Mammary epithelial cell (primary cell): ENCODE results near the gene ABI3.

Source experiments
- EZH2 ChIP-seq: IDR thresholded peaks from 2 replicates; pipeline ENCODE4 v1.6.1; 2012; ENCODE audit warnings: low read length, inconsistent platforms, borderline replicate concordance
- TF ChIP-seq, protein P1 (sequence below), 2 donors: IDR thresholded peaks in 1 of 2; conservative IDR thresholded peaks in 1 of 2; 2 replicates each; pipeline ENCODE4 v1.5.1; 2011 to 2012; ENCODE audit warnings: inconsistent platforms in 2 of 2, low read length in 2 of 2, mild to moderate bottlenecking in 2 of 2, control low read depth in 1 of 2, low read depth in 1 of 2; ENCODE audit not compliant: insufficient read depth in 1 of 2; ENCODE audit errors: extremely low read depth in 1 of 2

DNA sequence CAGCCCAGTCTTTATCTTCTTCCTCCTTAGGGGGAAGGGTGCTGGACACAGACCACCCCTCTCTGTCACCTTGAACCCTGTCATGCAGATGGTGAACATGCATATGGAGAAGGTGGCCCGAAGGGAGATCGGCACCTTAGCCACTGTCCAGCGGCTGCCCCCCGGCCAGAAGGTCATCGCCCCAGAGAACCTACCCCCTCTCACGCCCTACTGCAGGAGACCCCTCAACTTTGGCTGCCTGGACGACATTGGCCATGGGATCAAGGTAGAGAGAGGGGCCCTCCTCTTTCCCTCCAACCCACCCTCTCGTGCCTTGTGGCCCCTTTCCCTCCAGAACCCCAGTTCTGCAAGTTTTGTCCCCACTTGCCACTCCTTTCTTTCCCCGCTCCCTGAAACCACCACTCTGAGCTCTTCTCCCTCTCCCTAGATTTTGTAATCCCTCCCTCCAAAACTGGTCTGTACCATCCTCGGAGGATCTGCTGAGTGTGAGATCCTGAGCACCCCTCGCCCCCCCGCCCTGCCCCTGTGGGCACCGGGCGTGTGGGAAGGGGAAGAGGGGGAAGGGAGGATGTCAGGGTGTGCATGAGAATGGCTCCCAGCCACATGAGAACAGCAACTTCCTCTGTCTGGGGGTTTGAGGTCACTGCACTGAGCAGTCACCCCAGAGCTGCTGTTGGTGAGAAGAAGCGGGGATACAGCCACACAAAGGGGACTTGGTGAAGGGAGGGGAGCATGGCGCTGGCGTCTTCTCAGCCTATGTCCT is 7.3 kb downstream of the ABI3 start:
- TF ChIP-seq, protein P1, sequence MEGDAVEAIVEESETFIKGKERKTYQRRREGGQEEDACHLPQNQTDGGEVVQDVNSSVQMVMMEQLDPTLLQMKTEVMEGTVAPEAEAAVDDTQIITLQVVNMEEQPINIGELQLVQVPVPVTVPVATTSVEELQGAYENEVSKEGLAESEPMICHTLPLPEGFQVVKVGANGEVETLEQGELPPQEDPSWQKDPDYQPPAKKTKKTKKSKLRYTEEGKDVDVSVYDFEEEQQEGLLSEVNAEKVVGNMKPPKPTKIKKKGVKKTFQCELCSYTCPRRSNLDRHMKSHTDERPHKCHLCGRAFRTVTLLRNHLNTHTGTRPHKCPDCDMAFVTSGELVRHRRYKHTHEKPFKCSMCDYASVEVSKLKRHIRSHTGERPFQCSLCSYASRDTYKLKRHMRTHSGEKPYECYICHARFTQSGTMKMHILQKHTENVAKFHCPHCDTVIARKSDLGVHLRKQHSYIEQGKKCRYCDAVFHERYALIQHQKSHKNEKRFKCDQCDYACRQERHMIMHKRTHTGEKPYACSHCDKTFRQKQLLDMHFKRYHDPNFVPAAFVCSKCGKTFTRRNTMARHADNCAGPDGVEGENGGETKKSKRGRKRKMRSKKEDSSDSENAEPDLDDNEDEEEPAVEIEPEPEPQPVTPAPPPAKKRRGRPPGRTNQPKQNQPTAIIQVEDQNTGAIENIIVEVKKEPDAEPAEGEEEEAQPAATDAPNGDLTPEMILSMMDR (conservative IDR thresholded peaks at IDR 0.05 in 1 of 2, IDR thresholded peaks at IDR 0.05 in 1 of 2; ENCODE audit: extremely low read depth in 1 of 2, insufficient read depth in 1 of 2, low read depth in 1 of 2, low read length in 2 of 2): no peak
- TF ChIP-seq EZH2: no peak
